ENCODE measurements around the gene DISC1.

DNA sequence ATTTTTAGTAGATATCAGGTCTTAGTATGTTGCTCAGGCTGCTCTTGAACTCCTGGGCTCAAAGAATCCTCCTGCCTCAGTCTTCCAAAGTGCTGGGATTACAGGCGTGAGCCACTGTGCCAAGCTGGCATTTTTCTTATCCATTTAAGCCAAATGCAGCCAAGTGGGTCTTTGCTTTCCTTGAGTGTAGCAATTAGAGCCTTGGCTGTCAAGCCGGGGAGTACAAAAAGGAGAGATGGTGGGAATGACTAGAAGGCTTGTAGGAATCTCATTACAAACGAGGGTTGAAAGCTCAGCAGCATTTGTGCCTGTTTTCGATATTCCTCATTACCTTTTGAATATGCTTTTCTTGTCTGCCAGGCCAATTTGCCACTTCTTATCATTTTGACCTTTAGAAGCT, 140.9 kb downstream of the DISC1 start:
- TF ChIP-seq, protein P1, sequence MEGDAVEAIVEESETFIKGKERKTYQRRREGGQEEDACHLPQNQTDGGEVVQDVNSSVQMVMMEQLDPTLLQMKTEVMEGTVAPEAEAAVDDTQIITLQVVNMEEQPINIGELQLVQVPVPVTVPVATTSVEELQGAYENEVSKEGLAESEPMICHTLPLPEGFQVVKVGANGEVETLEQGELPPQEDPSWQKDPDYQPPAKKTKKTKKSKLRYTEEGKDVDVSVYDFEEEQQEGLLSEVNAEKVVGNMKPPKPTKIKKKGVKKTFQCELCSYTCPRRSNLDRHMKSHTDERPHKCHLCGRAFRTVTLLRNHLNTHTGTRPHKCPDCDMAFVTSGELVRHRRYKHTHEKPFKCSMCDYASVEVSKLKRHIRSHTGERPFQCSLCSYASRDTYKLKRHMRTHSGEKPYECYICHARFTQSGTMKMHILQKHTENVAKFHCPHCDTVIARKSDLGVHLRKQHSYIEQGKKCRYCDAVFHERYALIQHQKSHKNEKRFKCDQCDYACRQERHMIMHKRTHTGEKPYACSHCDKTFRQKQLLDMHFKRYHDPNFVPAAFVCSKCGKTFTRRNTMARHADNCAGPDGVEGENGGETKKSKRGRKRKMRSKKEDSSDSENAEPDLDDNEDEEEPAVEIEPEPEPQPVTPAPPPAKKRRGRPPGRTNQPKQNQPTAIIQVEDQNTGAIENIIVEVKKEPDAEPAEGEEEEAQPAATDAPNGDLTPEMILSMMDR (IDR thresholded peaks at IDR 0.05; ENCODE audit: low read depth, low read length) = no peak
- TF ChIP-seq EZH2phosphoT487 (IDR thresholded peaks at IDR 0.05; ENCODE audit: low read depth) = no peak
